ENCODE results near the gene DNAAF9.

Gene DNAAF9

DNA sequence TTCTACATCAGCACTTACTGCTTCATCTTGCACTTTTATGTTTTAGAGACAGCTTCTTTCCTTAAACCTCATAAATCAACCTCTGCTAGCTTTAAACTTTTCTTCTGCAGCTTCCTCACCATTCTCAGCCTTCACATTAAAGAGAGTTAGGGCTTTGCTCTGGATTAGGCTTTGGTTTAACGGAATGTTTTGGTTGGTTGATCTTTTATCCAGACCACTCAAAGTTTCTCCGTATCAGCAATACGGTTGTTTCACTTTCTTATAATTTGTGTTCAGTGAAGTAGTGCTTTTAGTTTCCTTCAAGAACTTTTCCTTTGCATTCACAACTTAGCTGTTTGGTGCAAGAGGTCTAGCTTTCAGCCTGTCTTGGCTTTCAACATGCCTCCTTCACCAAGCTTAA, 40.4 kb downstream of the DNAAF9 start:
- TF ChIP-seq, protein P1, sequence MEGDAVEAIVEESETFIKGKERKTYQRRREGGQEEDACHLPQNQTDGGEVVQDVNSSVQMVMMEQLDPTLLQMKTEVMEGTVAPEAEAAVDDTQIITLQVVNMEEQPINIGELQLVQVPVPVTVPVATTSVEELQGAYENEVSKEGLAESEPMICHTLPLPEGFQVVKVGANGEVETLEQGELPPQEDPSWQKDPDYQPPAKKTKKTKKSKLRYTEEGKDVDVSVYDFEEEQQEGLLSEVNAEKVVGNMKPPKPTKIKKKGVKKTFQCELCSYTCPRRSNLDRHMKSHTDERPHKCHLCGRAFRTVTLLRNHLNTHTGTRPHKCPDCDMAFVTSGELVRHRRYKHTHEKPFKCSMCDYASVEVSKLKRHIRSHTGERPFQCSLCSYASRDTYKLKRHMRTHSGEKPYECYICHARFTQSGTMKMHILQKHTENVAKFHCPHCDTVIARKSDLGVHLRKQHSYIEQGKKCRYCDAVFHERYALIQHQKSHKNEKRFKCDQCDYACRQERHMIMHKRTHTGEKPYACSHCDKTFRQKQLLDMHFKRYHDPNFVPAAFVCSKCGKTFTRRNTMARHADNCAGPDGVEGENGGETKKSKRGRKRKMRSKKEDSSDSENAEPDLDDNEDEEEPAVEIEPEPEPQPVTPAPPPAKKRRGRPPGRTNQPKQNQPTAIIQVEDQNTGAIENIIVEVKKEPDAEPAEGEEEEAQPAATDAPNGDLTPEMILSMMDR (IDR thresholded peaks at IDR 0.05; ENCODE audit: low read depth, low read length) = no peak
- no peak for DNase-seq (ENCODE audit: extremely low read depth, low read depth)

DNA sequence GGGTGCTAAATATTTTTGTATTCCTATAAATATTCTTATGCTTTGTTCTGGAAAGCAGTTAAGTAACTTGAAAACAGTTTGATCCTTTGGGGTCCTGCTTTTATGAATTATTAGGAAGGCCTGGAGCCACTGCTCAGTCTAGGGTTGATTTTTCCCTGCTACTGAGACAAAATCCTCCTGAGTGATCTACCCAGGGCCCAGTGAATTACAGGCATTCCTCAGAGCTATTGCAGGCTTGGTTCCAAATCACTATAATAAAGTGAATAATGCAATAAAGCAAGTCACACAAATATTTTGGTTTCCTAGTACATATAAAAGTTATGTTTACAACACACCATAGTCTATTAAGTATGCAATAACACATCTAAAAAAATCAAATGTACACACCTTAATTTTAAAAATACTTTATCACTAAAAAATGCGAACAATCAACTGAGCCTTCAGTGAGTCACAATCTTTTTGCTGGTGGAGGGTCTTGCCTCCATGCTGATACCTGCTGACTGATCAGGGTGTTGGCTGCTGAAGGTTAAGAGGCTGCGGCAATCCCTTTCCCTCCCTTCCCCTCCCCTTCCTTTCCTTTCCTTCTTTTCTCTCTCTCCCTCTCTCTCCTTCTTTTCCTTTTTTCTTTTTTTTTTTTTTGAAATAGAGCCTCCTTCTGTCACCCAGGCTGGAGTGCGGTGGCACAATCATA, 43.0 kb downstream of the DNAAF9 start:
- DNase-seq (ENCODE audit: extremely low read depth, low read depth) = no peak
- TF ChIP-seq, protein P1 (IDR thresholded peaks at IDR 0.05; ENCODE audit: low read depth, low read length) = no peak

DNA sequence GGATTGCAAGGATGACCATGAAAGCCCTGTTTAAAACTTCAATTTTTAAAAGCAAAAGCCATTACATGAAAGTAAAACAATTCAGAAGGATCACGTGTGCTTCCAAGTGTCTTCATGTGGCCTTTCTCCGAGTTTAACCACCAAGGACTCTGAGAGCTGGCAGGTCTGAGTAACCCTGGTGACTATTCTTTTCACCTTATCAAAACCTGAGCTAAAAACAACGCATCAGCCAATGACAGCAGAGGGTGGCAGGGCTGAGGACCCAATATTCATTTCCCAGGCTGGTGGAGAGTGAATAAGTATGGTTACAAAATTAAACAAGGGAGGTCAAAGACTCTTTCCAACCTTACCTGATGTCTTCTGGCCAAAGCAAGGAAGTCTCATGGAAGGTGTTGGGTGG, 46.7 kb downstream of the DNAAF9 start:
- no peak for DNase-seq (ENCODE audit: extremely low read depth, low read depth)
- TF ChIP-seq, protein P1 (IDR thresholded peaks at IDR 0.05; ENCODE audit: low read depth, low read length) = no peak

DNA sequence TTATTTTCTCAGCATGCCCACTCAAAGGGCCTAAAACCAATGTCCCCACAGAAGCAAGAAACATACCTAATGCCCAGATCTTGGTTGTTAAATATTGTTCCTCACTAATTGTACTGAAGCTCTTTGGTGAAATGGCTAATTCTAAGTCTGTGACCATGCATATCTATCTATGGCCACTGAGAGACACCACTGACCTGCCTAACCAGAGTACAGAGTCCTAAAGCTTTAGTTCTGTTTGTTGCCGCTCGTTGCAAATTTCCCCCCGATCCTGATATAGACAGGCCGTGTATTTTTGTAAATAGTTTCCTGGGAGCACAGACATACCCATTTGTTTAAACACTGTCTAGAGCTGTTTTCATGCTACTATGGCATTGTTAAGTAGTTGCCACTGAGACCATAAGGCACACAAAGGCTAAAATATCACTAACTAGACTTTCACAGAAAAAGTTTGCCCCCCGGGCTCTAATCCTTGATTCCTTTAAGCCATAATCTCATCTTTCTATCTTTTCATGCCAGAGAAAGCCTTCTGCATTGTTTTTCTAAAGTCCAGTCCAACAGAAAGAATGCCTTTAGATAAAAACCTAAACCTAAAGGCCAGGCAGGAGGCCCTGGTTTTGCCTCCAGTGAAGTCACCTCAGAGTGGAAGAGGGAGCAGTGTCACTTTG, 48.7 kb downstream of the DNAAF9 start:
- no peak for DNase-seq (ENCODE audit: extremely low read depth, low read depth)
- TF ChIP-seq, protein P1 (IDR thresholded peaks at IDR 0.05; ENCODE audit: low read depth, low read length) = no peak

Data from AG09319 (cell line).